GM18507 (cell line): ENCODE data around the gene PRKCE.
A peak's percentile ranks its signal among the peaks of the same experiment; 100 is the strongest.

Experiments used
- DNase-seq: peaks from one replicate; pipeline ENCODE4 v3.0.0; 2011; ENCODE audit warnings: low read depth; ENCODE audit not compliant: insufficient read length; ENCODE audit errors: extremely low spot score
- FAIRE-seq: peaks from 2 replicates; lab custom pipeline; 2011; peaks lifted over from hg19 to GRCh38; lab: Jason Lieb, UNC

PRKCE gene

GRCh38 chr2:46006473-46007025 is 355.1 kb downstream of the PRKCE start:
- FAIRE-seq (no peak), DNase-seq (no peak)

- no peak for DNase-seq
Observed at GRCh38 chr2:46007412-46007811, 355.9 kb downstream of the PRKCE start.

GRCh38 chr2:46008091-46008870 is 356.8 kb downstream of the PRKCE start:
- FAIRE-seq (no peak), DNase-seq (no peak)

More at GRCh38 chr2:46007412-46007811, 355.9 kb downstream of the PRKCE start:
- FAIRE-seq: no peak

GRCh38 chr2:46009315-46009714 is 357.8 kb downstream of the PRKCE start:
- no peak for DNase-seq
- no peak for FAIRE-seq

- no peak for FAIRE-seq
- DNase-seq: no peak
Observed at GRCh38 chr2:46009772-46010171, 358.3 kb downstream of the PRKCE start.

GRCh38 chr2:46010223-46010924 is 358.9 kb downstream of the PRKCE start:
- FAIRE-seq: no peak

GRCh38 chr2:46010925-46011490 is 359.5 kb downstream of the PRKCE start:
- FAIRE-seq (peak; percentile 68), DNase-seq (no peak)

More at GRCh38 chr2:46010223-46010924, 358.9 kb downstream of the PRKCE start:
- no peak for DNase-seq

GRCh38 chr2:46012618-46013240 is 361.3 kb downstream of the PRKCE start:
- no peak for DNase-seq
- no peak for FAIRE-seq

- FAIRE-seq: no peak
- no peak for DNase-seq
Observed at GRCh38 chr2:46013726-46014125, 362.3 kb downstream of the PRKCE start.

GRCh38 chr2:46014911-46015654 is 363.6 kb downstream of the PRKCE start:
- no peak for FAIRE-seq

GRCh38 chr2:46015671-46016070 is 364.2 kb downstream of the PRKCE start:
- DNase-seq (no peak), FAIRE-seq (no peak)

More at GRCh38 chr2:46014911-46015654, 363.6 kb downstream of the PRKCE start:
- no peak for DNase-seq

GRCh38 chr2:46016091-46016490 is 364.6 kb downstream of the PRKCE start:
- FAIRE-seq: no peak
- DNase-seq: no peak

GRCh38 chr2:46018773-46019591 is 367.5 kb downstream of the PRKCE start:
- no peak for FAIRE-seq
- no peak for DNase-seq

- DNase-seq (no peak), FAIRE-seq (no peak)
Observed at GRCh38 chr2:46020416-46020815, 368.9 kb downstream of the PRKCE start.

GRCh38 chr2:46023165-46023854 is 371.8 kb downstream of the PRKCE start:
- no peak for FAIRE-seq

GRCh38 chr2:46024146-46024779 is 372.8 kb downstream of the PRKCE start:
- DNase-seq: no peak
- FAIRE-seq: no peak

More at GRCh38 chr2:46023165-46023854, 371.8 kb downstream of the PRKCE start:
- no peak for DNase-seq

- FAIRE-seq: no peak
- no peak for DNase-seq
Observed at GRCh38 chr2:46025081-46025480, 373.6 kb downstream of the PRKCE start.
